ENCODE data around the gene CCSER1. TPM values are rescaled to one million over a fixed set of nuclear protein-coding genes. Genes with fewer than 3 reads are reported as not detected.

Gene CCSER1
- total RNA-seq, 1 donor from 2014 or later: 8.4 TPM

DNA sequence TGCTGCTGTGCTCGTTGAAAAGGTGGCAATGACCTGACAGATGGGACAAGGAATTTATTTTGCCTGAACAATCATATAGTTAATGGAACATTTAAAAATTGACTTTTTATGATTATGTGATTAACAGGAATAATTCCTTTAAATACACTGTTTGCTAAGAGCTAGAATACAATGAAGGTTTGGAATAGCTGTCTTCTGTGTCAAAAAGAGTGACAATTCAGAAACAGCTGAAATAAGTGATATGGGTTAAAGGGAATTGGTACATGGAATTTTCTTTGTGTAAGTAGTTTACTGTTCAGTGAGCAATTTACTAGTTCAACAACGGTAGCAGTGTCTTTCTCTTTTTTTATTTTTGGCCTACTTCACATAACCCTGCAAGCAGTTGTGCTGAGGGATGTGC is 1093.1 kb downstream of the CCSER1 start:
- Histone ChIP-seq H3K36me3 (no peaks in the 10 kb centered on the region), H3K4me3 (no peak overlapping the region), H3K27me3 (ENCODE audit: low read depth) (no peaks in the 10 kb centered on the region), H3K9me3 (no peaks in the 10 kb centered on the region), H3K27ac (no peak overlapping the region), H3K4me1 (no peaks in the 10 kb centered on the region)
- ATAC-seq (no peak), DNase-seq (no peak)
- TF ChIP-seq, protein P1, sequence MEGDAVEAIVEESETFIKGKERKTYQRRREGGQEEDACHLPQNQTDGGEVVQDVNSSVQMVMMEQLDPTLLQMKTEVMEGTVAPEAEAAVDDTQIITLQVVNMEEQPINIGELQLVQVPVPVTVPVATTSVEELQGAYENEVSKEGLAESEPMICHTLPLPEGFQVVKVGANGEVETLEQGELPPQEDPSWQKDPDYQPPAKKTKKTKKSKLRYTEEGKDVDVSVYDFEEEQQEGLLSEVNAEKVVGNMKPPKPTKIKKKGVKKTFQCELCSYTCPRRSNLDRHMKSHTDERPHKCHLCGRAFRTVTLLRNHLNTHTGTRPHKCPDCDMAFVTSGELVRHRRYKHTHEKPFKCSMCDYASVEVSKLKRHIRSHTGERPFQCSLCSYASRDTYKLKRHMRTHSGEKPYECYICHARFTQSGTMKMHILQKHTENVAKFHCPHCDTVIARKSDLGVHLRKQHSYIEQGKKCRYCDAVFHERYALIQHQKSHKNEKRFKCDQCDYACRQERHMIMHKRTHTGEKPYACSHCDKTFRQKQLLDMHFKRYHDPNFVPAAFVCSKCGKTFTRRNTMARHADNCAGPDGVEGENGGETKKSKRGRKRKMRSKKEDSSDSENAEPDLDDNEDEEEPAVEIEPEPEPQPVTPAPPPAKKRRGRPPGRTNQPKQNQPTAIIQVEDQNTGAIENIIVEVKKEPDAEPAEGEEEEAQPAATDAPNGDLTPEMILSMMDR (IDR thresholded peaks at IDR 0.05): no peak
- intact Hi-C loops (cut with DNase I): no loop called here

DNA sequence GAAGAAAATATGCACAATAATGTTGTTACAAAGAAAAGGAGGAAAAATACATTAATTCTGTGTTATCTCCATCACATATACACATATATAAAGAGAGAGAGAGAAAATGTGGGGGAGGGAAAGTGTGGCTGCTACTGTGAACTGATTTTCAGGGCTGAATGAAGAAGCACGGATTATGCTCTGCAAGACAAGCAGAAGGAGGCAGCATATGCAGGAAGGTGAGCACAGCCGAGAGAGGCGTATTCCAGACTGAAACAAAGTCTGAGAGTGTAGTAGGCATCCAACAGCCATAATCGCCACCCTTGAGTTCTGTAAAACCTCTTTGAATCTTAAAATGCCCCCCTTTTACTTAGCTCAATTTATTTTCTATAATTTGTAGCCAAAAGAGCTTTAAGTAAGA is 1094.8 kb downstream of the CCSER1 start:
- no peak for DNase-seq
- Histone ChIP-seq H3K36me3 (no peaks in the 10 kb centered on the region), H3K4me3 (no peak overlapping the region), H3K9me3 (no peaks in the 10 kb centered on the region), H3K4me1 (no peaks in the 10 kb centered on the region), H3K27me3 (ENCODE audit: low read depth) (no peaks in the 10 kb centered on the region), H3K27ac (no peak overlapping the region)
- TF ChIP-seq, protein P1 (IDR thresholded peaks at IDR 0.05): no peak
- no peak for ATAC-seq
- intact Hi-C loops (cut with DNase I): no loop called here

DNA sequence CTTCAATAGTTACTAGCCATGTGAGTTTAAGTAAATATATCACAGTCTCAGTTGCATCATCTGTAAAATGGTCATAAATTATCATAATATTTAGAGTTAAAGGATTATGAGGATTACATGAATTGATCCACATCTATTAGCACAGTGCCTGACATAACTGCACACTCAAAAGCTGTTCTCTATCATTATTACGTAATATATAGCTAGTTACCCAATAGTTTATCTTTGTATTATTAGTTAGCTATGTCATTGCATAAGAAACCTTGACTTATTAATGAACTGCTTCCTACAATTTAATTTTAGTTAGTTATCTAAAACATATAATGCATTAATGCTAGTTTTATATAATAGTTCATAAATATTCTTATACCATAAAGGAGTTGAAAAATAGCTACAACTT is 1099.7 kb downstream of the CCSER1 start:
- DNase-seq (no peak), ATAC-seq (no peak)
- no peaks in the 10 kb centered on the region for H3K36me3 ChIP-seq
- H3K27me3 ChIP-seq (ENCODE audit: low read depth): no peaks in the 10 kb centered on the region
- no peaks in the 10 kb centered on the region for H3K9me3 ChIP-seq
- intact Hi-C loops (cut with DNase I): no loop called here
- no peak overlapping the region for H3K27ac ChIP-seq
- H3K4me1 ChIP-seq: no peaks in the 10 kb centered on the region
- H3K4me3 ChIP-seq: no peak overlapping the region
- TF ChIP-seq, protein P1 (IDR thresholded peaks at IDR 0.05): no peak

- Histone ChIP-seq H3K27ac (no peak overlapping the region), H3K9me3 (no peaks in the 10 kb centered on the region), H3K4me3 (no peak overlapping the region), H3K27me3 (ENCODE audit: low read depth) (no peaks in the 10 kb centered on the region), H3K36me3 (no peaks in the 10 kb centered on the region), H3K4me1 (no peaks in the 10 kb centered on the region)
- intact Hi-C loops (cut with DNase I): no loop called here
- TF ChIP-seq, protein P1 (IDR thresholded peaks at IDR 0.05): no peak
- ATAC-seq: no peak
- DNase-seq: no peak
Observed at GRCh38 chr4:91228659-91229058, 1101.5 kb downstream of the CCSER1 start.

DNA sequence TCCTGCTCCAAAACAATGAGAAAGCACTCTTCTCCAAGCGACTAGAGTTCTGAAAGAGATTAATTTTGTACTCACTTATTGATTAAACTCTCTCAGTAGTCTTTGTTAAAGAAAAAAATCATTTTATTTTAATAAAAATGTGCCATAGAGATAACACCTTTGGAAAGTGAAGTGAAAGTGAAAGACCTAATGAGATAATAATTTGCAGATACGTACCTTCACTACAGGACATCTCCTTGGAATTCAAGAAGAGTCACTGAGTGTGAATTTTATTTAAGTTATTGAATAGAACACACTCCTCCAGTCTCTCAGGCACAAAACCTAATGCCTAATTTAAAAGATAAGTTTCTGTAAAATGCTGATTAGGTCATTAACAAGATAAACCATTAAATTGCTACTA is 1106.0 kb downstream of the CCSER1 start:
- Histone ChIP-seq H3K27me3 (ENCODE audit: low read depth) (no peaks in the 10 kb centered on the region), H3K36me3 (no peaks in the 10 kb centered on the region), H3K4me1 (no peaks in the 10 kb centered on the region), H3K9me3 (no peaks in the 10 kb centered on the region), H3K27ac (no peak overlapping the region), H3K4me3 (no peak overlapping the region)
- TF ChIP-seq, protein P1 (IDR thresholded peaks at IDR 0.05): no peak
- DNase-seq: no peak
- intact Hi-C loops (cut with DNase I): no loop called here
- ATAC-seq: no peak

- DNase-seq: peak; percentile 49
Observed at GRCh38 chr4:91243132-91243531, 1115.9 kb downstream of the CCSER1 start.

More at GRCh38 chr4:91243132-91243531, 1115.9 kb downstream of the CCSER1 start:
- H3K4me3 ChIP-seq: no peak overlapping the region
- no peaks in the 10 kb centered on the region for H3K9me3 ChIP-seq
- TF ChIP-seq, protein P1 (IDR thresholded peaks at IDR 0.05): no peak
- peak; percentile 94 to 97 for ATAC-seq
- no peak overlapping the region for H3K27ac ChIP-seq
- no peaks in the 10 kb centered on the region for H3K27me3 ChIP-seq (ENCODE audit: low read depth)
- intact Hi-C loops (cut with DNase I): no loop called here
- H3K36me3 ChIP-seq: no peaks in the 10 kb centered on the region
- H3K4me1 ChIP-seq: no peaks in the 10 kb centered on the region
